ENCODE results near the gene MAGI2.

Gene MAGI2

GRCh38 chr7:78747592-78747991, 705.9 kb downstream of the MAGI2 start:
- no peak overlapping the region for H3K4me3 ChIP-seq (ENCODE audit: low read length)
- DNase-seq (ENCODE audit: low read depth, low spot score): no peak

- H3K4me3 ChIP-seq (ENCODE audit: low read length): no peak overlapping the region
- DNase-seq (ENCODE audit: low read depth, low spot score): no peak
Observed at GRCh38 chr7:78746301-78746700, 707.2 kb downstream of the MAGI2 start.

DNA sequence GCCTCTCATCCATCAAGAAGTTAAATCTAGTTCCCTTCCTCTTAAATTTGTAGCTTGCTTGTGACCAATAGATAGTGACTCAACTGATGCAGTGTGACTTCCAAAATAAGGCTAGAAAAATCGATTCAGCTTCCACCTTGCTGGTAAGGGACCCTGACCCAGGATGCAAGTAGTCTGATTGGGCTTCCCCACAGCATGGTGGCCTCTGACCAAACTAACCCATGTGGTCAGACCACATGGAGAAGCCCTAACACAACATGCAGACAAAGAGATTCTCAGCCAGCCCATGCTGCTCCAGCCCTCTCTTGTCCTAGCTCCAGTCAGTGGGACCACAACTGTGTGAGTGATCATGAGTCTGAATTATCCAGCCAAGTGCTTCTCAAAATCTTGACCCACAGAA, 710.8 kb downstream of the MAGI2 start:
- no peak overlapping the region for H3K4me3 ChIP-seq (ENCODE audit: low read length)
- DNase-seq (ENCODE audit: low read depth, low spot score): no peak

DNA sequence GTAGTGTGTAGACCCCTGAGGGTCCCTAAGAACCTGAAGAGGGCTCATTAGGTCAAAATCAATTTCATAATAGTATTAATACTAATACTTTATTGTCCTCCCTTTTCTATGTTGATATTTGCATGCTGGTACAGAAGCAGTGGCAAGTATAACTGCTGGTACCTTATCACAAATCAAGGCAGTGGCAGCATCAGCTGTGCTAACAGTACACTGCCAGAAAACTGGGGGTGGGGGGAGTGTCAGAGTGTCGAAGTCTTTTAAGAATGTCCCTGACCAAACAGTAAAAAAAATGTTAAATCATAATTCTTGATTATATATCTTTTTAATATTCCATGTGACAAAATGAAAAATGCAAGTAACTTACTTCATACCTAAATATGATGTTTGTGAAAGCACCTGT, 716.9 kb downstream of the MAGI2 start:
- no peak overlapping the region for H3K4me3 ChIP-seq (ENCODE audit: low read length)
- no peak for DNase-seq (ENCODE audit: low read depth, low spot score)

- DNase-seq (ENCODE audit: low read depth, low spot score): no peak
- no peak overlapping the region for H3K4me3 ChIP-seq (ENCODE audit: low read length)
Observed at GRCh38 chr7:78734626-78735025, 718.8 kb downstream of the MAGI2 start.

DNA sequence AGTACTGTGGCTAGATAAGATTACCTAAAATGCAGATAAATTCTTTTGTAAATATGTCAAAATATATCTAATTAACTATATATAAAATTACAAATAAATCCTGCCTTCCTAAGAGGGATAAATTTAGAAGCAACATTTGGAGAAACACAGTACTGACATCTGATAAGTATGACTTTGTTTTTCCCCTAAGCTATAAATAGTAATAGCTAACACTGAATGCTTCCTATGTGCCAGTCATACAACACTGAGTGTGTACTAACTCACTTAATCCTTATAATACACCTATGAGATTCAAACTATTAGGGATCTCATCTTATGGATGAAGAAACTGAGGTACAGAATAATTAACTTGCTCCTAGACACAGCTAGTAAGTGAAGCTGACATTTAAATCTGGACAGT, 733.4 kb downstream of the MAGI2 start:
- no peak for DNase-seq (ENCODE audit: low read depth, low spot score)
- no peak overlapping the region for H3K4me3 ChIP-seq (ENCODE audit: low read length)

DNA sequence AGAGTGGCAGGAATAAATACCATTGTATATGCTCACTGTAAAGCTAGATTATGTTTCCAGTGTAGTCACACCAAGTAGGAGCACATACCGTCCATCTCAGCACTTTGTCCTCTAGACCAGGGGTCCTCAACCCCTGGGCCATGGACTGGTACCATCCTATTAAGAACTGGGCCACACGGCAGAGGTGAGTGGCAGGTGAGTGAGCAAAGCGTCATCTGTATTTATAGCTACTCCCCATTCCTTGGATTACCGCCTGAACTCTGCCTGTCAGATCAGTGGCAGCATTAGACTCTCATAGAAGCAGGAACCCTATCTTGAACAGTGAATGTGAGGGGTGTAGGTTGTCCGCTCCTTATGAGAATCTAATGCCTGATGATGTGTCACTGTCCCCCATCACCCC, 735.3 kb downstream of the MAGI2 start:
- DNase-seq (ENCODE audit: low read depth, low spot score): no peak
- no peak overlapping the region for H3K4me3 ChIP-seq (ENCODE audit: low read length)

GRCh38 chr7:78716876-78717275, 736.6 kb downstream of the MAGI2 start:
- no peak for DNase-seq (ENCODE audit: low read depth, low spot score)
- no peak overlapping the region for H3K4me3 ChIP-seq (ENCODE audit: low read length)

DNA sequence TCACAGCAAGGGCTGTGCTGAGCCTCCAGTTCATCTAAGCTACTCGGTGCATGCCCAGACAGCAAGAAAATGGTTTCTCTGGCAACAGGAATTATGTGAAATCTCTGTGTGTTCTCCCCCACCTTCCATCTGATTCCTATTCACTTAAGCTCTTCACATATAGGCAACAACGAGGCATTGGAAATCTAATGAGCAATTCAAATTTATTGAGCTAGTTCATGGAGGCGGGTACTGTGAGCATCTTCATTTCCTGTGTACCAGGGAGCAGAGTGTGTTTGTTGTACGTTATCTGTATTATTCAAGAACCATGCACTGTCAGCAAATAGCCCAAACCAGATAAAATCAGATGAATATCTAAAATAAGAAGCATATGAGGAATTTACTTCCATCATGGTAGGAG, 739.1 kb downstream of the MAGI2 start:
- no peak for DNase-seq (ENCODE audit: low read depth, low spot score)
- no peak overlapping the region for H3K4me3 ChIP-seq (ENCODE audit: low read length)

GRCh38 chr7:78712111-78712510, 741.4 kb downstream of the MAGI2 start:
- no peak overlapping the region for H3K4me3 ChIP-seq (ENCODE audit: low read length)
- no peak for DNase-seq (ENCODE audit: low read depth, low spot score)

GRCh38 chr7:78709658-78710057, 743.8 kb downstream of the MAGI2 start:
- DNase-seq (ENCODE audit: low read depth, low spot score): no peak
- H3K4me3 ChIP-seq (ENCODE audit: low read length): no peak overlapping the region

GRCh38 chr7:78704504-78704903, 749.0 kb downstream of the MAGI2 start:
- H3K4me3 ChIP-seq (ENCODE audit: low read length): no peak overlapping the region
- no peak for DNase-seq (ENCODE audit: low read depth, low spot score)

- DNase-seq (ENCODE audit: low read depth, low spot score): no peak
- H3K4me3 ChIP-seq (ENCODE audit: low read length): no peak overlapping the region
Observed at GRCh38 chr7:78703391-78703790, 750.1 kb downstream of the MAGI2 start.

DNA sequence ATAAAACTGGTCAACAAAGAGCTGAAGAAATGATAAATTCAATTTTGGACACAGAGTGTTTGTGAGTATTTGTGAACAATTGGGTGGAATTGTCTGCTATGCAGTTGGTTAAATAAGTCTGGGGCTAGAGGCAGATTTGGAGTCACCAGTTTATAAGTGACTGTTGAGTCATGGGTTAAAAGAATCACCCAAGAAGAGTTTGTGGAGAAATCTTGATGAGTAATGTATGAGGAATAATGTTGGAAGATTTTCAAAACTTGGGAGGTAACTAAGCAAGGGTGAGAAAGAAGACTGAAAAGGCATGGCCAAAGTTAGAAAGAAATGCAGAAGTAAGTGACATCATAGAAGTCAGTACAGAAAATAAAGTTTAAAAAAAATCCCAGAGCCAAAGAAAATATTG, 750.7 kb downstream of the MAGI2 start:
- H3K4me3 ChIP-seq (ENCODE audit: low read length): no peak overlapping the region
- no peak for DNase-seq (ENCODE audit: low read depth, low spot score)

DNA sequence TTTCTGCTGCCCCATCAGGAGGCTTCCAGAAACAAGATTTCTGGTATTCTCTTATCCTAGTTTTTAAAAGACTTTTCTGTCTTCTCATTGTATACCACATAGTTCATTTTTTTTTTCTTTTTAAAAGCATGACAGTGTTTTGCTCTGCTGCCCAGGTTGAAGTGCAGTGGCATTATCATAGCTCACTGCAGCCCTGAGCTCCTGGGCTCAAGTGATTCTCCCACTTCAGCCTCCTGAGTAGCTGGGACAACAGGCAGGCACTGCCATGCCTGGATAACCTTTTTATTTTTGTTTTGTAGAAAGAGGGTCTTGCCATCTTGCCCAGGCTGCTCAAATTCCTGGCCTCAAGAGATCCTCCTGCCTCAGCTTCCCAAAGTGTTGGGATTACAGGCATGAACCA, 757.6 kb downstream of the MAGI2 start:
- DNase-seq (ENCODE audit: low read depth, low spot score): no peak
- no peak overlapping the region for H3K4me3 ChIP-seq (ENCODE audit: low read length)

DNA sequence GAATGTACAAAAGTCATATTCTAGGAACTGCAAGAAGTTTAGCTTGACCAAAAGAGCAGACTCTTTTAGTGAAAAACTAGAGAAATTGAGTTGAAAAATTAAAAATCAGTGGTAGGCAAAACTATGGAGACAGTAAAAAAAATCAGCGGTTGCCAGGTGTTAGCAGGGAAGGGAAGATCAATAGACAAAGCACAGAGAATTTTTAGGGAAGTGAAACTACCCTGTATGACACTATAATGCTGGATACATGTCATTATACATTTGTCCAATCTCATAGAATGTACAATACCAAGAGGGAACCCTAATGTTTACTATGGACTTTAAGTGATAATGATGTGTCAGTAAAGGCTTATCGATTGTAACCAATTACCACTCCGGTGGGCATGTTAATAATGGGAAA, 761.9 kb downstream of the MAGI2 start:
- no peak for DNase-seq (ENCODE audit: low read depth, low spot score)
- H3K4me3 ChIP-seq (ENCODE audit: low read length): no peak overlapping the region

DNA sequence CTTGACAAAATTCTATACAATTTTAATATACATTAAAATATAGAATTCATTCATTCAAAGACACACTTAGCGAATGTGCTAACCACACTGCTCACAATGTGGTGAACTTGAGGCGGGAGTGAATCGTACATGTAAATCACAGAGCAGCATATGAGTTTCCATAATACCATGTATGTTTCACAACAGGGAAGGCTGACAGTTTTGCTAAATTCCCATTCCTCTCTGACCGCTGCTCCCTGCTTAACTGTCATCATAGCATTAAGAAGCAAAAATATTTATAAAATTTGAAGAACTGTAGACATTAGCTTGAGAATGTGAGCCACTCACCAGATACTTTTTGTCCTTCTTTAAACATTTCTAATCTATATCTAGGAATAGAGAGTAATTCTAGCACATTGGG, 763.3 kb downstream of the MAGI2 start:
- no peak for DNase-seq (ENCODE audit: low read depth, low spot score)
- no peak overlapping the region for H3K4me3 ChIP-seq (ENCODE audit: low read length)

- H3K4me3 ChIP-seq (ENCODE audit: low read length): no peak overlapping the region
- no peak for DNase-seq (ENCODE audit: low read depth, low spot score)
Observed at GRCh38 chr7:78688376-78688775, 765.1 kb downstream of the MAGI2 start.

DNA sequence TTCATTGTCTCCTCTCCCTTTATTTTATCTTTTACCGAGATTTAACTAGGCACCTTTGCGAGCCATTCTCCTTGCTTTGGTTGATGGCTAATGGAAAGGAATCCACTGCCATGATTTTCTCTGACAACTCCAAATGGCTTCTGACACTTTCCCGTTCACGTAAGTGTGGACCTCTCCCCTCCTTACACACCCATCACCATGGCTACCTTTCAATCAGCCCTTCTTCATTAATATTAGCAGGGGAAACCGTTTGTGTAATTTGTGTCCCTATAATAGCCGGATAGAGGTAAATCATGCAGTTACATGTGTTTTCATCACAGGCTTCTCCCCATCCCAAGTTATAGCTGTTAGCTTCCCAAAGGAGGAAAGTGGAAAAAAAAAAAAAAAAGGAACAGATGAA, 767.3 kb downstream of the MAGI2 start:
- DNase-seq (ENCODE audit: low read depth, low spot score): no peak
- no peak overlapping the region for H3K4me3 ChIP-seq (ENCODE audit: low read length)

GRCh38 chr7:78684201-78684600, 769.3 kb downstream of the MAGI2 start:
- no peak overlapping the region for H3K4me3 ChIP-seq (ENCODE audit: low read length)
- DNase-seq (ENCODE audit: low read depth, low spot score): no peak

- no peak for DNase-seq (ENCODE audit: low read depth, low spot score)
- H3K4me3 ChIP-seq (ENCODE audit: low read length): no peak overlapping the region
Observed at GRCh38 chr7:78683566-78683965, 769.9 kb downstream of the MAGI2 start.

All from Jurkat, Clone E6-1 (cell line).